ENCODE measurements around the gene ITPKB.

GRCh38 chr1:226786550-226786949 is 47.5 kb upstream of the ITPKB start:
- TF ChIP-seq TEAD4 (IDR thresholded peaks at IDR 0.05; ENCODE audit: borderline replicate concordance, insufficient read depth) (no peak), CTCF (IDR thresholded peaks at IDR 0.05) (no peak), POLR2AphosphoS5 (IDR thresholded peaks at IDR 0.05; ENCODE audit: low read depth, low read length) (no peak), RAD21 (IDR thresholded peaks at IDR 0.05; ENCODE audit: low read length) (no peak), NRF1 (IDR thresholded peaks at IDR 0.05; ENCODE audit: low read depth, low read length) (no peak), SMC3 (IDR thresholded peaks at IDR 0.05; ENCODE audit: low read depth, low read length) (no peak)
